Measurements from ENCODE around the gene RGP1.

RGP1 gene

GRCh38 chr9:35749515-35750255 is 598 bp downstream of the RGP1 start:
- Histone ChIP-seq H3K27ac (ENCODE audit: low read length) (peak overlapping the region; percentile 54), H3K4me3 (ENCODE audit: low read length) (peak overlapping the region; percentile 90), H4K20me1 (ENCODE audit: insufficient read depth, low read length) (peaks cover 17% of the 10 kb centered on the region), H3K4me2 (ENCODE audit: low read length) (peak overlapping the region; percentile 81), H3K79me2 (ENCODE audit: low read length) (peaks cover 47% of the 10 kb centered on the region), H3K9ac (ENCODE audit: low read length) (peak overlapping the region; percentile 85), H2AFZ (ENCODE audit: low read depth, low read length) (peak overlapping the region; percentile 32), H3K9me3 (ENCODE audit: insufficient read depth, low read length) (no peaks in the 10 kb centered on the region), H3K27me3 (ENCODE audit: low read depth, low read length) (no peaks in the 10 kb centered on the region), H3K4me1 (ENCODE audit: low read length) (peaks cover 33% of the 10 kb centered on the region), H3K36me3 (replicated peaks; ENCODE audit: low read depth, low read length) (peaks cover 13% of the 10 kb centered on the region)
- TF ChIP-seq CTCF (IDR thresholded peaks at IDR 0.05; ENCODE audit: low read depth, low read length) (peak; percentile 14), EZH2phosphoT487 (IDR thresholded peaks at IDR 0.05; ENCODE audit: low read depth) (no peak)

- Histone ChIP-seq H3K4me3 (ENCODE audit: low read length) (peak overlapping the region; percentile 90), H3K4me1 (ENCODE audit: low read length) (peaks cover 33% of the 10 kb centered on the region), H3K9ac (ENCODE audit: low read length) (peak overlapping the region; percentile 85), H3K9me3 (ENCODE audit: insufficient read depth, low read length) (no peaks in the 10 kb centered on the region), H3K27me3 (ENCODE audit: low read depth, low read length) (no peaks in the 10 kb centered on the region), H2AFZ (ENCODE audit: low read depth, low read length) (no peak overlapping the region), H4K20me1 (ENCODE audit: insufficient read depth, low read length) (peaks cover 17% of the 10 kb centered on the region), H3K36me3 (replicated peaks; ENCODE audit: low read depth, low read length) (peaks cover 17% of the 10 kb centered on the region), H3K79me2 (ENCODE audit: low read length) (peaks cover 46% of the 10 kb centered on the region), H3K27ac (ENCODE audit: low read length) (peak overlapping the region; percentile 54), H3K4me2 (ENCODE audit: low read length) (peak overlapping the region; percentile 81)
- TF ChIP-seq EZH2phosphoT487 (IDR thresholded peaks at IDR 0.05; ENCODE audit: low read depth) (no peak), CTCF (IDR thresholded peaks at IDR 0.05; ENCODE audit: low read depth, low read length) (no peak)
Measured at GRCh38 chr9:35750256-35750531, 1.1 kb downstream of the RGP1 start.

- Histone ChIP-seq H3K4me3 (ENCODE audit: low read length) (no peak overlapping the region), H3K27ac (ENCODE audit: low read length) (no peak overlapping the region), H3K27me3 (ENCODE audit: low read depth, low read length) (no peaks in the 10 kb centered on the region), H4K20me1 (ENCODE audit: insufficient read depth, low read length) (0 out of 2 replicates have a peak, but pooled peaks cover under 1% of the 10 kb centered on the region), H3K9ac (ENCODE audit: low read length) (no peak overlapping the region), H3K36me3 (replicated peaks; ENCODE audit: low read depth, low read length) (peaks cover 12% of the 10 kb centered on the region), H3K4me2 (ENCODE audit: low read length) (no peak overlapping the region), H3K4me1 (ENCODE audit: low read length) (peaks cover 27% of the 10 kb centered on the region), H3K9me3 (ENCODE audit: insufficient read depth, low read length) (no peaks in the 10 kb centered on the region), H2AFZ (ENCODE audit: low read depth, low read length) (no peak overlapping the region), H3K79me2 (ENCODE audit: low read length) (peaks cover 30% of the 10 kb centered on the region)
- TF ChIP-seq EZH2phosphoT487 (IDR thresholded peaks at IDR 0.05; ENCODE audit: low read depth) (no peak), CTCF (IDR thresholded peaks at IDR 0.05; ENCODE audit: low read depth, low read length) (no peak)
Measured at GRCh38 chr9:35753466-35753865, 4.4 kb downstream of the RGP1 start.

- Histone ChIP-seq H3K4me2 (ENCODE audit: low read length) (no peak within 1 kb of the TSS), H4K20me1 (ENCODE audit: insufficient read depth, low read length) (no peaks in the 10 kb centered on the region), H2AFZ (ENCODE audit: low read depth, low read length) (no peak within 1 kb of the TSS), H3K4me3 (ENCODE audit: low read length) (no peak within 1 kb of the TSS), H3K36me3 (replicated peaks; ENCODE audit: low read depth, low read length) (peaks cover 12% of the 10 kb centered on the region), H3K9me3 (ENCODE audit: insufficient read depth, low read length) (no peaks in the 10 kb centered on the region), H3K4me1 (ENCODE audit: low read length) (peaks cover 35% of the 10 kb centered on the region), H3K79me2 (ENCODE audit: low read length) (peaks cover 33% of the 10 kb centered on the region), H3K27me3 (ENCODE audit: low read depth, low read length) (no peaks in the 10 kb centered on the region), H3K27ac (ENCODE audit: low read length) (no peak within 1 kb of the TSS), H3K9ac (ENCODE audit: low read length) (no peak within 1 kb of the TSS)
- TF ChIP-seq CTCF (IDR thresholded peaks at IDR 0.05; ENCODE audit: low read depth, low read length) (no peak), EZH2phosphoT487 (IDR thresholded peaks at IDR 0.05; ENCODE audit: low read depth) (no peak)
Measured at GRCh38 chr9:35754264-35754663, 5.2 kb downstream of the RGP1 start, which contains the start of gene MSMP. Gene MSMP (minus strand): TSS chr9:35754276. CDS start chr9:35754129, 147 bp downstream.

All from OCI-LY3 (cell line).